CD4-positive, alpha-beta T cell treated with Interleukin-6 at 100 ng/mL for 8 hours (primary cell): ENCODE measurements around the gene CLPSL1.

ENCODE experiments used
- DNase-seq: peaks from one replicate; pipeline ENCODE4 v3.0.0-alpha.2; 2020; ENCODE audit warnings: mixed read lengths, low spot score

Gene CLPSL1

DNA sequence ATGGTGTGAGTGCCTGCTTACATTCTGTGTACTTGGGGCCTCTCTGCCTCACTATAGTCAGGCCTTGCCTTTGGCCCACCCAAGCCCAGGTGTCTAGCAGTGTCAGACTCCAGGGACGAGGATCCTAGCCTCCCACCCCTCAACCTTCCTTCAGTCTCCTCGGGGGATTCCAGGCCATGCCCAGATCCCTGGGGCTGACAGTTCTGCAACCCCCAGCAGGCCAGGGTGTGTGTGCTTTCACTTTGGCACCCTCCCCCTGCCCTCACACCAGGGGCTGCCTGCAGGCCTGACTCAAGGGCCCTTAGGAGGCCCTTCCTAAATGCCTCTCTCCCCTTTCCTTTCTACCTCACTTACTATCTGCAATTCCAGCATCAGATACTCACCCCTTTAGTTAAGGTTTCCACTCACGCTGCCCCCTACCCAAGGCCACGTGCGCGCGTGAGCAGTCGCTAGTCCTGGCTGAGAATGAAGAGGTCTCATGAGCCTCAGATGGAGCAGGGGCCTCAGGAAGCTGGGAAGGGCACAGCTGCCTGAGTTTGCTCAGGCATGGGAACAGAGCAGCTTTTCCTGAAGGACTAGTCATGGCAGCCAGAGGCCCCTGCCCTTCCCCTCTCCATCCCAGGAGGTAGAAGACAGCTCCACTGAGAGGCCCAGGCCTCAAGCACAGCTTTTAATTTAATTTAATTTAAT lies 17.2 kb downstream of the CLPSL1 start:
- DNase-seq = no peak

DNA sequence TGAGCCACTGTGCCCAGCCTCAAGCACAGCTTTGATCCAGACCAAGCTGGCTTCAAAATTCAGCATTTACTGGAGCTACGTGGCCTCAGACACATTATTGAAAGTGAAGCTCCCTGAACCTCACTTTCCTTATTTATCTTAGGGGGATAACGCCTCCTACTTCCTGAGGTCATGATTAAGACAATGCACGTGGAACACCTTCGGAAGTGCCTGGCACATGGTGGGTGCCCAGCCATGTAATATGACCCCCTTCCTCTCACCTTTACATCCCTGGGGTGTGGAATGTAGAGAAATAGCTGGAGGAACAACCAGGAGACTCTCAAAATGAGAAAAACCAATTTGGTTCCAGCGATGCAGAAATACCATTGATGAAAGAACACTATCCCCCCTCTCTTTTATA lies 17.9 kb downstream of the CLPSL1 start:
- DNase-seq = no peak

DNA sequence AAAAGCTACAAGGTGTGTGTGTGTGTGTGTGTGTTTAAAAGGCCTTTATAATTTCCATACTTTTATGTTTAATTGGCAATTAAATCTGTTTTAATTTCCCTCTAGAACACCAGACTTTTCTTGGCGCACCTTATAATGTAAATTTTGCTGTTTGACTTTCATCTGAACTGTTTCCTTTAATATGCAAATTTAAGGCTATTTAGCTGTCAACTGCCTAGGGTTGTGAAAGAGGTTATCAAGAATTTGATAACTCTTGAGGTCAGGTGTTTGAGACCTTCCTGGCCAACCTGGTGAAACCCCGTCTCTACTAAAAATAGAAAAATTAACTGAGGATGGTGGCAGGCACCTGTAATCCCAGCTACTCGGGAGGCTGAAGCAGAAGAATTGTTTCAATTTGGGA lies 20.3 kb downstream of the CLPSL1 start:
- no peak for DNase-seq

DNA sequence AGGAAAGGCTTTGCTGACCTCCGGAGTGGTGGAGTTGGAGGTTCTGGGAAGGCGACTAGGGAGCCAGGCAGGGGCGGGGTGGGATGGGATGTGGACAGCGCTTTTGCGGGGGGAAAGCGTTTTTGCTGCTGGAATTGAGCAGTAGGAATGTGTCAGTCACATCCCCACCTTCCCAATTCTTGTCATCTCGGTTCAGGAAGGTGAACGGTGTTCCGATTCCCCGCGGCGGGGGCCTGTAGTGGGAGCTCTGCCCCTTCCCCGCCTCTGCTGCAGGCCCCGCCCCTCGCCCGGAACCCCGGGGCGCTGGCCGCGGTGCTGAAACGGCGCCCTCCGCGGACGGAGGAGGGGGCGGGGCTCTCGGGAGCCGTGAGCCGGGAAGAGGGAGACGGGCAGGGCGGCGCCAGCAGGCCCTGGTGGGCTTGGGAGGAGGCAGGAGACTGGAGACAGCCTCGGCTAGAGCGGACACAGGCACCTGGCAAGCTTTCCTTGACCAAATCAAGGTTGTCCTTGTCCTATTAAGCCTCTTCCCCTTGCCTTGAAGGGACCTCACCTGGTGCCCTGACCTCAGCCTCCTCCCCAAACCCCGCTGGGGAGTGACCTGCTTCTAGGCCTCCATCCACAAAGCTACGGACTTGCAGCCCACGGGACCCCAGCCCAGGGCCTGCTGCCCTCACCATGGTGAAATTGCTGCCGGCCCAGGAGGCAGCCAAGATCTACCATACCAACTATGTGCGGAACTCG lies 24.3 kb downstream of the CLPSL1 start, which contains the start of gene LHFPL5:
Gene LHFPL5 (plus strand): TSS at position 357 of the 741 bp plus-strand sequence. CDS start 319 bp downstream, at position 676.
- no peak for DNase-seq

DNA sequence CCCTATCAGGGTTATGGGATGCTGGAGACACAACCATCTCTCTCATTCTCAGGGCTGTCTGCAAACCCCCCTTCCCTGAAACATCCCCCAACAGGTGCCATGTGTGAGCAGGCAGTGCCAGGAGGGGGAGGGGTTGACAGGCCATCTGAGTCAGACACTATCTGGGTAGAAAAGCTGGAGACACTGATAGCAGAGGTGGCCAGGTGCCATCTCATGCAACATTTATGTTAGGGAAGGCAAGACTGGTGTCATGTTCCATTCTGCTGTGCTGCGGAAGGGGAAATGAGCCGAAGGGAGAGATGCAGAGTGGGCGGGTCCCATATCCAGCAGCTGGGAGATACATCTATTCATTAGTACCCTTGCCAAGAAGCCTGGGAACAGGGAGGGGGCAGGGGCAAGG lies 27.9 kb downstream of the CLPSL1 start:
- DNase-seq = no peak

DNA sequence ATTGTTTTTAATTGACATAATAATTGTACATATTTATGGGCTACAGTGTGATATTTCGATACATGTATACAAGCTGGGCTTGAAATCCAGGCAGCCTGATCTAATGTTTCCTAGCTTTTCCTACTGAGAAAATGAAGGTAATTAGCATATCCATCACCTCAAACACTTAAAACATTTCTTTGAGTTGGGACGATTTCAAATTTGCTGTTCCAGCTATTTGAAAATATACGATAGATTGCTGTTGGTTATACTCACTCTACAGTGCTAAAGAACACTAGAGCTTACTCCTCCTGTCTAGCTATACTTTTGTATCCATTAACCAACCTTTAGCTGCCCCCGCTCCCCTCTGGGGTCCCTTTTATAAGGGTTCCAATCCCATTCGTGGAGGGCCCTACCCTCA lies 29.0 kb downstream of the CLPSL1 start:
- no peak for DNase-seq

DNA sequence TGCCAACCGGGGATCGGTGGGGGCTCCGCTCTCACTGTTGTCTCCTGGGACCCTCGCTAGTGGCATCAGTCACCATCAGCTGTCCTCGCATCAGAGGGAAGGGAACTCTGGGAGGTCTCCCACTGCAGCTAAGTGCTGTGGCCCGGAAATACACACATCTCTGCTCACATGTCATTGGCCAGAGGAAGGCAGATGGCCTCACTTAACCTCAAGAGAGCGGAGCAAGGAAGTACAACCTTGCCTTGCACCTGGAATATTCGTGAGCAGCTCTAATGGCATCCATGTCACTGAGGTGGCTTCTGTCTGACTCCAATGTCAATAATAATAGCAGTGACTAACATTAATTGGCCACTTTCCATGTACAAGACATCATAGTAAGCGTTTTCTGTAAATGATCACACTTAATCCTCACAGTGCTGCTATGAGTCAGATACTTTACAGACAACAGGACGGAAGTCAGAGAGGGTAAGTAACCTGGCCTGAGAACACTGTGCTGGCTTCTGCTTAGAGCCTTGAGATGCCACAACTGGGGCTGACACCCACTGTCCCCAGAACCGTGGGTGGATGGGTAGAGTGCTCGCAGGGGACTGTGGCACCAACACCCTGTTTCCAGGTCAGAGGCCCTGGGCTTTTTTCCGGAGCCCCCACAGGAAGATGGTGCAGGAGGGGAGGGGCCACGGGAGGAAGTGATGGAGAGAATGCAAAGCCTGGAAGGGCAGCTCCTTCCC lies 30.3 kb downstream of the CLPSL1 start:
- DNase-seq = no peak

DNA sequence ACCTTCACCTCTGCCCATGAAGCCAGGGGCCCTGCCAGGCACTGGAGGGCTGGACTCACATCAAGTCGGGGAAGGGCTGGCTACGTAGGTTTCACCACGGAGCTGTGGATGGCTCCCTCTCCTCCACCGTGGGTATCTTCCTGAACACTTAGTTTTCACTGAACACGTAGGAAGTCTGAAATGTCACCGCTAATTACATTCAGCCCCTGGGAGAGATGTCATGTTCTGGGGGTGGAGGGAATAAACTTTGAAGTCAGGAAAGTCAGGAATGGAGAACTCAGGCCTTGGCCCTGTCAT lies 30.8 kb downstream of the CLPSL1 start:
- no peak for DNase-seq

DNA sequence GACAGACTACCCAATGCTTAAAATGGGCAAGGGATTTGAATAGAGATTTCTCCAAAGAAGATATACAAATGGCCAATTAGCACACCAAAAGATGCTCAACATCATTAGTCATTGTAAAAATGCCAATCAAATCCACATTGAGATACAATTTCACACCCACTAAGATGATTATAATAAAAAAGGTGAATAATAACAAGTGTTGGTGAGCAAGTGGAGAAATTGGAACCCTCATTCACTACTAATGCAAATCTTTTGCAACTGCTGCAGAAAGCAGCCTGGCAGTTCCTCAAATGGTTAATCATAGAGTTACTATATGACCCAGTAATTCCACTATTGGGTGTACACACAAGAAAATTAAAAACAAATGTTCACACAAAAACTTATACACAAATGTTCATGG lies 36.7 kb downstream of the CLPSL1 start:
- DNase-seq = no peak

DNA sequence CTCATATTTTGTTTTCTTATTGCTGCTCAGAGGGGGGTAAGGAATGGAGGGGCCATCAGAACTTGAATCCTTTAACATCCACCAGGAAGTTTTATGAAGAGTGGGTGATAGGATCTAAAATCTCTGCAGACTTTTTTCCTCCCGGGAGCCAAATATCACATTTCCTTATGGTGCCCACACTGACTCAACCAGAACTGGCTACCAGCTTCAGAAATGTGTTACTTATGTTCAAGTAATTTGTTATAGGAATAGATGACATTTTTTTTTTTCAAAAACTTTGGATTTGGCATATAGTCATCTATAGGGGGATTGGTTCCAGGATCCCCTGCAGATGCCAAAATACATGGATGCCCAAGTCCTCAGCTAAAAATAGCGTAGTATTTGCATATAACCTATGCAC lies 42.8 kb downstream of the CLPSL1 start:
- DNase-seq = no peak

DNA sequence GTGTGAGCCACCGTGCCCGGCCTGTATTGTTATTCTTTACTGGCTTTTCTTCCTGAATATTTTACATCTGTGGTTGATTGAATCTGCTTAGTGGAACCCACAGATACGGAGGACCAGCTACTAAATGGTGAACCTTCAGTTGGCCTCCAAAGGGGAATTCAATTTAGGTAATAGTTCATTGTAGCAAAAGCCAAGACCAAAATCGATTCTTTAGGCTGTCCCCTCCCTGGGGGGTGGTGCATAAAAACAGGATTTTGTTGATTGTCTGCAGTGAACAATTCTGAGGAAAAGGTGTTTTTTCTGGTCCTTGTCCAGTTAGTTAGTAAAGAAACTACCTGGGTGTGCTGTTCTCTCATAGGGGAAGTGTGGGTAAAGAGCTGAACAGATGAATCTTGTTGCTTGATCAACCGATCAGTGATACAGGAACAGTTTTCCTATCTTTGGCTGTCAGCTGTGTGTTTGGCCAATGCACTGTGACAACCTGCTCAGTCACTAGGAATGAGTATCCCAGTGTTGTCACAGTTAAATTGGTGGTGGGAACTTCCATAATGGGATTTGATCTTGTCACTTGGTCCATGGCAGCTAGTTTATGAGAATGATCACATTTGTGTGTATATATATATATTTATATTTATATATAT lies 43.9 kb downstream of the CLPSL1 start:
- DNase-seq = no peak

DNA sequence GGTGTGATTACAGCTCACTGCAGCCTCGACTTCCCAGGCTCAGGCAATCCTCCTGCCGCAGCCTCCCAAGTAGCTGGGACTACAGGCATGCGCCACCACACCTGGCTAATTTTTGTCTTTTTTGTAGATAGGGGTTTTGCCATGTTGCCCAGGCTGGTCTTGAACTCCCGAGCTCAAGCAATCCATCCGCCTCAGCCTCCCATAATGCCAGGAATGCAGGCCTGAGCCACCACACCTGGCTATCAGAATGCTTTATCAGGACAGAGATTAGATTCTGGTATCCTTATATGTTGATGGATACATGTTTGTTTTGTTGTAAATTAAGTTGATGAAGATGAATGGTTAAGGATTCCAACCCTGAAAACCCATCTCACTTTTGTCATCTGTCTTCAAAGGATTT lies 48.5 kb downstream of the CLPSL1 start:
- DNase-seq = no peak

DNA sequence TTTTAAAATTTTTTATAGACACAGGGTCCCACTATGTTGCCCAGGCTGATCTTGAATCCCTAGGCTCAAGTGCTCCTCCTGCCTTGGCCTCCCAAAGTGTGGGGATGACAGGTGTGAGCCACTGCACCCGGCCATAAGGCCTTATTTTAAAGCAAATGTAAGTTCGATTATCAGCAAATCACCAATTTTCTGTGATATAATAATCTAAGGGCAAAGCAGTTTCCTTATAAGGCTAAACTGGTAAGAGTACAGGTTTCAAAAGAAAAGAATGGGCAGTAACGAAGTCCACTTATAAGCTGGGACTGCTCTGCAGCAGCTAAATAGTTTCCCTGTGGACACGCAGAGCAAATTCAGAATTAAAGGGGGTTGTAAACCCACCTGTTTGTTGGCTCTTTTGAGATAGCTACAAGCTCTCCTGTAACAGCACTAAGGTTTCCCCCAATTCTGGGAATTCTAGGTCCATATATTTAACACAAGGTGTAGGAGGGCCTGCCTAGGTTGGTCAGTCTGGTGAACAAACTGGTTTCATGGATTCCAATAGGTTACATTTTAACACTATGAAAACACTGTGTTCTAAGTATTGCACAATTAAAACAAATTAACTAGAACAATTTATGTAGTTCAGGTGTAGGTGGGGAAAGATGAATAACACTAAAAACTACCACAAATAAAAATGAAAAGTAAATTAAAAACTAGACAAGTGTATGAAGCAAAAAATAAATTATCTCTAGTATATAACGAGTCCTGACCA lies 50.6 kb downstream of the CLPSL1 start:
- no peak for DNase-seq

DNA sequence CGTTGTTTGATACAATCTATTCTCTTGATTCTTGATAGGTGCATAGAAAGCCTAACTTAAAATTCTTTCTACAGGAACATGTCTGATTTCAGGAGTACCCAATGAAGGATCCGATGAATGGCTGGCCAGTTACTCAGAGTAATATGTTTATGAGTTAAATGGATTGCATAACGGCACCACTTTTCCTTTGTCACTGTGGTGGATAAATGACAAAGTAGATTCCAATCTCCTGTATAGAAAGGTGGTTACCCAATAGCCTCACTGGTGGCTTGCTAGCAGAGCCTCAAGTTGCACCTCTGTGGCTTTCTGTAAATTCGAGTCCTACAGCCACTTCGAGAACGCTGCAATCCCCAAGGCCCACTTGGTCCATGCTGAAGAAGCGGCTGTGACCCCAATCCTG lies 52.7 kb downstream of the CLPSL1 start:
- DNase-seq = no peak
